Activated CD8-positive, alpha-beta memory T cell treated with anti-CD3 and anti-CD28 coated beads, Interleukin-2, amount 10 ng/mL, durations not matched to agents 7 days and 5 days (primary cell): Measurements from ENCODE around the gene TCP11. TPM values are rescaled to one million over a fixed set of nuclear protein-coding genes. Genes with fewer than 3 reads are reported as not detected.

Experiments used
- ATAC-seq: fragments of 150-1000 bp; cut with Tn5 transposase; one replicate; pipeline ENCODE4 v1.10.0; 2021; ENCODE audit warnings: moderate library complexity
- CTCF ChIA-PET: fragments of 350-600 bp; sonication (Branson Sonifier 250); formaldehyde crosslinking; loops from one replicate; lab custom pipeline; 2021; ENCODE audit warnings: antibody characterized with exemption; lab: Charles Lee
- DNase-seq: peaks from one replicate; pipeline ENCODE4 v3.0.0-alpha.2; 2020
- H3K27ac Mint-ChIP-seq: one replicate; pipeline ENCODE4 v1.8.0; 2021; ENCODE audit warnings: mild to moderate bottlenecking, mixed read lengths
- H3K27me3 Mint-ChIP-seq: one replicate; pipeline ENCODE4 v1.8.0; 2021; ENCODE audit warnings: mixed read lengths
- H3K36me3 Mint-ChIP-seq: one replicate; pipeline ENCODE4 v1.8.0; 2021; ENCODE audit warnings: mild to moderate bottlenecking, mixed read lengths
- H3K4me1 Mint-ChIP-seq: one replicate; pipeline ENCODE4 v1.8.0; 2021; ENCODE audit warnings: mixed read lengths
- H3K4me3 Mint-ChIP-seq: one replicate; pipeline ENCODE4 v1.8.0; 2021; ENCODE audit warnings: mild to moderate bottlenecking, moderate library complexity, mixed read lengths
- H3K9me3 Mint-ChIP-seq: one replicate; pipeline ENCODE4 v1.8.0; 2022; ENCODE audit warnings: low read depth, mixed read lengths
- total RNA-seq, 2 experiments: library from RNA; stranded (reverse); gene quantifications; one replicate each; pipeline ENCODE4 v1.2.3, GENCODE V29; 2021

Gene TCP11
- total RNA-seq, 2 experiments from 2014 or later, result not detected

DNA sequence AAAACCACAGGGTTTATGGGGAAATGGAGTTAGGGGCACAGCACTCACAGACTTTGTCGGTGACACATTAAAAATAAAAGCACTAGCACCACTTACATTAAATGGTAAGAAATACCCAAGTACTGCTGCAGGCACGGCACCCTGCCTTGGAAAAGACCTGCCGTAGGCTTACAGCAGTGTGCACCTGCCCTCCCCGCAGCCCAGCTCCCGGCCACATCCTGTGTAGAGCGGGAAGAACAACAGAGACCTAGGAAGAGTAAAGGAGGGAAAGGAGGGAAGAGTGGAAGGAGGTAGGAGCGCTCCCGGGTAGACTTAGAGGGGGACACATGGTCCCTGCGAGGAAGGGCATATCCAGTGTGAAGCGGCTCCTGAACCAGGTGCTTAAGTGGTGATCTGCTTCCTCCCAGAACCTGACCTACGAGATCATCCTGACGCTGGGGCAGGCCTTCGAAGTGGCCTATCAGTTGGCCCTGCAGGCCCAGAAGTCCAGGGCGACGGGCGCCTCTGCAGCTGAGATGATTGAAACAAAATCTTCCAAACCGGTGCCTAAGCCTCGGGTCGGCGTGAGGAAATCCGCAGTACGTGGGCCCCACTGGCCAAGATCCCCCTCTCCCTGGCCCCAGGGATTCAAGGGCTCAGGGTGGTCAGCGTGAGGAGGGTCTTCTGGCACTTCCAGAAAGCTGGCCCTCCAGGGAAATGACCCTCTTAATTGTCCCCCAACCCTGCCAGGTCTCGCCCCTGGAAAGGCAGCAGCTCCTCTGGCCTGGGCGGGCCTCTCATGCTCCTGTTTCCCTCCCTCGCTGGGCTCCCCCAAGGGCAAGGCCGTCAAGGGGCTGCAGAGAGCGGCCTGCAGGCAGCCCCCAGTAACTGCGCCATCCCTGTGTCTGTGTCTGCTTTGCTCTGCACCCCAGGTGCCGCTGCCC is 55.5 kb downstream of the TCP11 start:
- H3K36me3 Mint-ChIP-seq, result no peaks in the 10 kb centered on the region
- no peak overlapping the region for H3K4me3 Mint-ChIP-seq
- ATAC-seq (no peak), DNase-seq (no peak)
- peaks cover 4% of the 10 kb centered on the region for H3K4me1 Mint-ChIP-seq
- no peak overlapping the region for H3K27ac Mint-ChIP-seq
- H3K9me3 Mint-ChIP-seq, result no peaks in the 10 kb centered on the region
- CTCF ChIA-PET, result no interaction called here
- H3K27me3 Mint-ChIP-seq, result no peaks in the 10 kb centered on the region

- CTCF ChIA-PET, result no interaction called here
- Mint-ChIP-seq H3K27ac (no peak overlapping the region), H3K9me3 (no peaks in the 10 kb centered on the region), H3K27me3 (no peaks in the 10 kb centered on the region), H3K36me3 (no peaks in the 10 kb centered on the region), H3K4me1 (peaks cover 2% of the 10 kb centered on the region), H3K4me3 (no peak overlapping the region)
- ATAC-seq (no peak), DNase-seq (no peak)
These were observed 56.5 kb downstream of the TCP11 start for GRCh38 chr6:35084511-35085203.

- ATAC-seq (no peak), DNase-seq (no peak)
- no peaks in the 10 kb centered on the region for H3K27me3 Mint-ChIP-seq
- H3K9me3 Mint-ChIP-seq, result no peaks in the 10 kb centered on the region
- no peaks in the 10 kb centered on the region for H3K36me3 Mint-ChIP-seq
- peaks cover 2% of the 10 kb centered on the region for H3K4me1 Mint-ChIP-seq
- no peak overlapping the region for H3K4me3 Mint-ChIP-seq
- CTCF ChIA-PET, result no interaction called here
- no peak overlapping the region for H3K27ac Mint-ChIP-seq
These were observed 57.1 kb downstream of the TCP11 start for GRCh38 chr6:35084041-35084491.

DNA sequence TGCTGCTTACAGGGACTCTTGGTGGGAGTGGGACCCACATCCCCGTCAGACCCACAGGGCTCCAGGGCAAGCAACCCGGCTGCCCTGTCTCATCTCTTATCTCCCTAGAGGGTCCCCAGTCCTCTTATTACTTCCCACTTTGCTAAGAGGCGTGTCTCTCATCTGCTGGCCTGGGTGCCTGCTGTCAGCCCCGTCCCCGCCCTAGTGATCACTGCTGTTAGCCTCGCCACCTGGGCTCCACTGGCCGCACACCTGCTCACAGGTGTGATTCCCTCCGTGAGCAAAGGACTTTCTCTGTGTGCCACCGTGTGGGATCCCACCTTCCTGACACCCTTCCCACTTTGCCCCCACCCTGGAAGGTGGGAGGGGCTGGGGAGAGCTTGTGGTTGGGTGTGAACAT is 57.6 kb downstream of the TCP11 start:
- DNase-seq (no peak), ATAC-seq (no peak)
- Mint-ChIP-seq H3K27me3 (no peaks in the 10 kb centered on the region), H3K27ac (no peak overlapping the region), H3K4me1 (peaks cover 2% of the 10 kb centered on the region), H3K36me3 (no peaks in the 10 kb centered on the region), H3K4me3 (no peak overlapping the region), H3K9me3 (no peaks in the 10 kb centered on the region)
- CTCF ChIA-PET, result no interaction called here

- CTCF ChIA-PET, result no interaction called here
- DNase-seq, result no peak
These were observed 58.3 kb downstream of the TCP11 start for GRCh38 chr6:35082733-35083403.

DNA sequence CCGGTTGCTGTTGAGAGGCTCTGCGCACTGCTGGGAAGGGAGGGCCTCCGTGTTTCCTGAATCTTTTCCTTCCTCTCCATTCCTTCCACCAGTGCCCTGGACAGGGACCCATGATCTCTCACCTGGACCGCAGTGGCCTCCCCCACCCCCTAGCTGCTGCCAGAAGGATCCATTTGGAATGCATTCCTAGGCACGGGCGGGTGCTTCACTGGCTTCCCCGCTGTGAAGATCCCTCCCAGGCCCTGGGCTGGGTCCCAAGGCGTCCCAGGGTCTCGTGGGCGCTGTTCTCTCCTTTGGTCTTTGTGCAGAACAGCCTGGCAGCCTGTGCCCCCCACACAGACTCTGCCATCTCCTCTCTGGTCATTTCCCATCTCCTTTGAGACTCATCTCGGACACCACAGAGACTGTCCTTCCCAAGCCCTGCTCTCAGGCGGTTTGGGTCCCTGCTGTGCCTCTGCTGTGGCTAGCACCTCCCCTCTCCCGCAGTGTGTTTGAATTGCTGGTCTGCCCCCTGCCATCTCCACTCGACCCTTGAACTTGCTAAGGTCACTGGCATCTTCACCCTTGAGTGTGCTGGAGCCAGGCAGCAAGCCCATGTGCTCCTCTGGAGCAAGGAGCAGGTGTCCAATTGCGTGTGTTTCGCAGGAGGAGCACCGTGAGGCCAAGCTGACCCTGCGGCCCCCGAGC is 59.0 kb downstream of the TCP11 start:
- ATAC-seq (no peak), DNase-seq (no peak)
- CTCF ChIA-PET, result no interaction called here
- H3K4me1 Mint-ChIP-seq, result peaks cover 2% of the 10 kb centered on the region
- no peak overlapping the region for H3K27ac Mint-ChIP-seq
- no peaks in the 10 kb centered on the region for H3K27me3 Mint-ChIP-seq
- no peaks in the 10 kb centered on the region for H3K36me3 Mint-ChIP-seq
- H3K9me3 Mint-ChIP-seq, result no peaks in the 10 kb centered on the region
- H3K4me3 Mint-ChIP-seq, result no peak overlapping the region

More at GRCh38 chr6:35082733-35083403, 58.3 kb downstream of the TCP11 start:
- no peaks in the 10 kb centered on the region for H3K27me3 Mint-ChIP-seq
- H3K27ac Mint-ChIP-seq, result no peak overlapping the region
- H3K36me3 Mint-ChIP-seq, result no peaks in the 10 kb centered on the region
- no peak for ATAC-seq
- peaks cover 2% of the 10 kb centered on the region for H3K4me1 Mint-ChIP-seq
- no peak overlapping the region for H3K4me3 Mint-ChIP-seq
- no peaks in the 10 kb centered on the region for H3K9me3 Mint-ChIP-seq

DNA sequence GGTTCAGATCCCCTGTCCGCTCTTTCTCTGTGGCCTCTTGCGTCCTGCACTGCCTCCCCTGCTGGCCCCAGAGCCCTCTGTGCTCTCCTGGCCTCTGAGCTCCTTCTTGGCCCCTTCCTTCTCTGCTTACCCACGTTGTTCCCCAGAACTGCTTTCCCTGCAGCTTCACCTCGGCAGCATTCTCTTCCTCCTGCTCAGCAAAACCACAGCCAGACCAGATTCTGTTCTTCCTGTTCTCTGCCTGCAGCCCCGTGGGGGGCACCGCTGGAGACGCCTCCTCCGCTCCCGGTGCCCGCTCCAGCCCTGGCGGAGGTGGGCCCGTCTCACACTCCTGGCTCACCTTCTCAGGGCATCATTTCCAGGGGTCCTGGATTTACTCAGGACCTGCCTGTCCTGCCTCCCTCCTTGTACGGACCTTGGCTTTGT is 59.7 kb downstream of the TCP11 start:
- ATAC-seq (no peak), DNase-seq (no peak)
- peaks cover 2% of the 10 kb centered on the region for H3K4me1 Mint-ChIP-seq
- CTCF ChIA-PET, result no interaction called here
- no peak overlapping the region for H3K4me3 Mint-ChIP-seq
- no peaks in the 10 kb centered on the region for H3K27me3 Mint-ChIP-seq
- H3K36me3 Mint-ChIP-seq, result no peaks in the 10 kb centered on the region
- H3K9me3 Mint-ChIP-seq, result no peaks in the 10 kb centered on the region
- H3K27ac Mint-ChIP-seq, result no peak overlapping the region

GRCh38 chr6:35080821-35081425 is 60.2 kb downstream of the TCP11 start:
- H3K36me3 Mint-ChIP-seq, result no peaks in the 10 kb centered on the region
- no peaks in the 10 kb centered on the region for H3K27me3 Mint-ChIP-seq
- no peak overlapping the region for H3K4me3 Mint-ChIP-seq
- CTCF ChIA-PET, result no interaction called here
- no peak for DNase-seq
- peaks cover 2% of the 10 kb centered on the region for H3K4me1 Mint-ChIP-seq
- ATAC-seq, result no peak
- no peaks in the 10 kb centered on the region for H3K9me3 Mint-ChIP-seq
- no peak overlapping the region for H3K27ac Mint-ChIP-seq

DNA sequence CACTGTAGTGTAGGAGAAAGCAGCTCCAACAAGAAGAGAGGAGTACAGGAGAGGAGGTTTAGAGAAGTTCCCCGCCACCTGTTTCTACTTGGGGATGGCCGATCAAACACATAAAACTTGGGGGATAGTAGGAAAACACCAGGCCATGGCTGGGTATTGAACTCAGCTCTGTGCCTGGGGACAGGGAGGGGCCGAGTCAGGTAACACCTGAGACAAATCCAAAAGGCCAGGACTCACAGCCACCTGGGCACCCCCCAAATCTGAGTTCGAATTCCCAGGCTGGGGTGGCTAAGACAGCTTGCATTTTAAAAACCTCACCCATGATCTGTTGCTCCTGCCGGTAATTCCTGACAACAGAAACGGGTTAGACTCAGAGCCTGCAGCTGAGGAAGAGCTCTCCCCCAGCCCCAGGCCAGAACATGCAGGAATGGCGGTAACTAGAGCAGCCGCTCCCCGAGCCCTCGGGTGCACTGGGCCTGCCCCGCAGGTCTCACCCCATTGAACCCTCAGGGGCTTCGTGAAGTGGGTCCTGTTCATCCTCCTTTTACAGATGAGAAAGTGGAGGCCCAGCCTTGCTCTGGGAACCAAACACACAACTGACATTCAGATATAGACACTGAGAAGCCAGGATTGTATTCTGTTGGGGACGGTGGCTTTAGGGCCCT is 61.0 kb downstream of the TCP11 start:
- ATAC-seq, result no peak
- CTCF ChIA-PET, result no interaction called here
- no peaks in the 10 kb centered on the region for H3K27me3 Mint-ChIP-seq

DNA sequence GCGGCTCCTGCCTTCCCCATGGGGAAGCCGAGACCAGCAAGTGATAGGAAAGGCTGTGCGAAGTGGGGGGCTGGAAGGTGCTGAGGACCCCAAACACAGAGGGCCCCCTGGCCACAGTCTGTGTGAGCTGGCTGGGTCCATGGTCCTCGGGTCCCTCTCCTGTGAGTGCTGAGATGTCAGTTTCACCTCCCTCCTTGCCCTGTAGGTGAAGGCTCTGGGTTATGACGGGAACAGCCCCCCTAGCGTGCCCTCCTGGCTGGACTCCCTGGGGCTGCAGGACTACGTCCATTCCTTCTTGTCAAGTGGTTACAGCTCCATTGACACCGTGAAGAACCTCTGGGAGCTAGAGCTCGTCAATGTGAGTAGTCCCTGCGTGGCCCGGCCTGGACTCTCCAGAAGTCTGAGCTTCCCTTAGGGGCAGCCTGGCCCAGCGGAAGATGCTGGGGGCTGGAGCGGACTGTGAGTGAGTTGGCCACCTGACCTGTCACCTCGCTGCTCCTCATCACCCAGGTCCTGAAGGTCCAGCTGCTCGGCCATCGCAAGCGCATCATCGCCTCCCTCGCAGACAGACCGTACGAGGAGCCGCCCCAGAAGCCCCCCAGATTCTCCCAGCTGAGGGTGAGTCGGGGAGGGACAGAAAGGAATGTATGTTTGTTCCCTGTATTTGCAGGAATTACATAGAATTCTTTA is 61.7 kb downstream of the TCP11 start:
- CTCF ChIA-PET, result interaction anchor here (0.6 kb wide), 1 partner anchor 1080 kb away, joined by 3 read pairs; no protein-coding TSS in a partner anchor
- ATAC-seq, result no peak
- no peak for DNase-seq
- Mint-ChIP-seq H3K36me3 (no peaks in the 10 kb centered on the region), H3K4me1 (peaks cover 2% of the 10 kb centered on the region), H3K27me3 (no peaks in the 10 kb centered on the region), H3K9me3 (no peaks in the 10 kb centered on the region), H3K4me3 (no peak overlapping the region), H3K27ac (no peak overlapping the region)

More for the DNA sequence above, 61.0 kb downstream of the TCP11 start:
- H3K36me3 Mint-ChIP-seq, result no peaks in the 10 kb centered on the region
- H3K4me3 Mint-ChIP-seq, result no peak overlapping the region
- peaks cover 2% of the 10 kb centered on the region for H3K4me1 Mint-ChIP-seq
- H3K27ac Mint-ChIP-seq, result no peak overlapping the region
- H3K9me3 Mint-ChIP-seq, result no peaks in the 10 kb centered on the region
- no peak for DNase-seq

- Mint-ChIP-seq H3K27me3 (no peaks in the 10 kb centered on the region), H3K4me1 (peaks cover 2% of the 10 kb centered on the region), H3K36me3 (no peaks in the 10 kb centered on the region), H3K27ac (no peak overlapping the region), H3K9me3 (no peaks in the 10 kb centered on the region), H3K4me3 (no peak overlapping the region)
- CTCF ChIA-PET, result no interaction called here
- ATAC-seq, result no peak
- DNase-seq, result no peak
These were observed 62.2 kb downstream of the TCP11 start for GRCh38 chr6:35078896-35079295.
